SK-N-SH (cell line): ENCODE results near the gene ATXN10. TPM values are rescaled to one million over a fixed set of nuclear protein-coding genes. Genes with fewer than 3 reads are reported as not detected.

Experiments
- CTCF ChIA-PET: fragments of 300-600, 350-600 bp; formaldehyde crosslinking; extraction: SDS; loops from one replicate; lab custom pipeline; 2021; lab: Yijun Ruan, JAX
- POLR2A ChIA-PET: fragments of 350-600 bp; sonication (Branson Sonifier 250); formaldehyde crosslinking; extraction: SDS; loops from one replicate; lab custom pipeline; 2020; ENCODE audit warnings: antibody characterized with exemption, inconsistent platforms; lab: Yijun Ruan, JAX
- DNase-seq: peaks from one replicate; pipeline ENCODE4 v3.0.0; 2012
- H2AFZ ChIP-seq: fragments of 200-600 bp; sonication (generic); 2 replicates; pipeline ENCODE4 v1.8.1; 2016; ENCODE audit warnings: antibody characterized with exemption, mild to moderate bottlenecking, low read depth
- H3F3A ChIP-seq: fragments of 200-600 bp; sonication (generic); replicated peaks from 2 replicates; pipeline ENCODE3; 2016; ENCODE audit warnings: antibody characterized with exemption, mild to moderate bottlenecking; ENCODE audit not compliant: insufficient read depth
- H3K27ac ChIP-seq, 2 experiments: fragments of 200-500 bp in 1 of 2; fragments of 200-600 bp in 1 of 2; sonication (Bioruptor generic) in 1 of 2; sonication (generic), shearing (Covaris generic) in 1 of 2; 2 replicates each; pipeline versions ENCODE4 v1.5.1 to v1.6.1; 2014 to 2016; ENCODE audit warnings: low read depth in 2 of 2, inconsistent platforms in 1 of 2, low read length in 1 of 2, mild to moderate bottlenecking in 1 of 2, mixed read lengths in 1 of 2
- H3K27me3 ChIP-seq: fragments of 200-600 bp; sonication (generic), shearing (Covaris generic); 2 replicates; pipeline ENCODE4 v1.6.1; 2016; ENCODE audit warnings: mixed run types; ENCODE audit not compliant: insufficient read depth
- H3K36me3 ChIP-seq, 2 experiments: fragments of 200-500 bp in 1 of 2; fragments of 200-600 bp in 1 of 2; sonication (Bioruptor generic) in 1 of 2; sonication (generic) in 1 of 2; replicated peaks in 1 of 2; 2 replicates each; pipeline versions ENCODE3 to v1.5.1; 2014 to 2016; ENCODE audit warnings: low read length in 1 of 2, mild to moderate bottlenecking in 1 of 2; ENCODE audit not compliant: insufficient read depth in 2 of 2, control insufficient read depth in 1 of 2
- H3K4me1 ChIP-seq, 2 experiments: fragments of 200-500 bp in 1 of 2; fragments of 200-600 bp in 1 of 2; sonication (Bioruptor generic) in 1 of 2; sonication (generic), shearing (Covaris generic) in 1 of 2; 2 replicates each; pipeline versions ENCODE4 v1.5.1 to v1.6.1; 2014 to 2016; ENCODE audit warnings: low read depth in 1 of 2, low read length in 1 of 2, mixed run types in 1 of 2; ENCODE audit not compliant: insufficient read depth in 2 of 2, control insufficient read depth in 1 of 2
- H3K4me2 ChIP-seq: fragments of 200-600 bp; sonication (generic), shearing (Covaris generic); 2 replicates; pipeline ENCODE4 v1.6.1; 2017; ENCODE audit warnings: mixed run types
- H3K4me3 ChIP-seq, 2 experiments: fragments of 200-500 bp in 1 of 2; fragments of 200-600 bp in 1 of 2; sonication (Bioruptor generic) in 1 of 2; sonication (generic), shearing (Covaris generic) in 1 of 2; 2 replicates each; pipeline versions ENCODE4 v1.5.1 to v1.8.1; 2014 to 2016; ENCODE audit warnings: low read depth in 2 of 2, inconsistent platforms in 1 of 2, low read length in 1 of 2, mild to moderate bottlenecking in 1 of 2, mixed read lengths in 1 of 2, moderate library complexity in 1 of 2
- H3K79me2 ChIP-seq: fragments of 200-600 bp; sonication (generic); 2 replicates; pipeline ENCODE4 v1.8.1; 2017; ENCODE audit warnings: mild to moderate bottlenecking; ENCODE audit not compliant: insufficient read depth
- H3K9ac ChIP-seq: fragments of 200-600 bp; sonication (generic); 2 replicates; pipeline ENCODE4 v1.6.1; 2017; ENCODE audit warnings: mixed run types
- H3K9me2 ChIP-seq: fragments of 200-600 bp; sonication (generic); 2 replicates; pipeline ENCODE4 v1.6.1; 2017; ENCODE audit warnings: mixed run types
- H3K9me3 ChIP-seq: fragments of 200-600 bp; sonication (generic); 2 replicates; pipeline ENCODE4 v1.6.1; 2017; ENCODE audit warnings: mixed run types, mild to moderate bottlenecking, moderate library complexity
- H4K20me1 ChIP-seq: fragments of 200-600 bp; sonication (generic); 2 replicates; pipeline ENCODE4 v1.6.1; 2017; ENCODE audit warnings: mild to moderate bottlenecking, mixed run types; ENCODE audit not compliant: insufficient read depth
- CHD2 ChIP-seq: fragments of 150-350 bp; IDR thresholded peaks from 2 replicates; pipeline ENCODE4 v1.6.1; 2018; ENCODE audit warnings: low read length; ENCODE audit not compliant: partially characterized antibody
- FOSL2 ChIP-seq: IDR thresholded peaks from 2 replicates; pipeline ENCODE4 v1.4.0; 2012; ENCODE audit warnings: low read depth, mild to moderate bottlenecking, moderate library complexity, borderline replicate concordance
- FOXJ3 ChIP-seq: sonication (generic); formaldehyde crosslinking; IDR thresholded peaks from 2 replicates; pipeline ENCODE4 v1.5.1; 2020; ENCODE audit warnings: mild to moderate bottlenecking, missing genetic modification reagents
- FOXM1 ChIP-seq: IDR thresholded peaks from 2 replicates; pipeline ENCODE4 v1.4.0; 2012; ENCODE audit warnings: low read depth, mild to moderate bottlenecking
- GABPA ChIP-seq: IDR thresholded peaks from 2 replicates; pipeline ENCODE4 v1.4.0; 2012; ENCODE audit warnings: low read depth, mild to moderate bottlenecking
- MXI1 ChIP-seq: IDR thresholded peaks from 2 replicates; pipeline ENCODE4 v1.6.1; 2012; ENCODE audit warnings: mild to moderate bottlenecking, low read depth, low read length, improper control_type of control experiment
- NFIC ChIP-seq: IDR thresholded peaks from 2 replicates; pipeline ENCODE4 v1.4.0; 2012; ENCODE audit warnings: borderline replicate concordance
- NRF1 ChIP-seq: IDR thresholded peaks from 2 replicates; pipeline ENCODE4 v1.6.1; 2012; ENCODE audit warnings: low read depth, mild to moderate bottlenecking, low read length
- POLR2AphosphoS5 ChIP-seq: IDR thresholded peaks from 2 replicates; pipeline ENCODE4 v1.6.1; 2012; ENCODE audit warnings: low read depth, low read length
- RAD21 ChIP-seq: IDR thresholded peaks from 2 replicates; pipeline ENCODE4 v1.6.1; 2012; ENCODE audit warnings: mild to moderate bottlenecking, low read length
- RXRA ChIP-seq: IDR thresholded peaks from 2 replicates; pipeline ENCODE4 v1.4.0; 2012; ENCODE audit warnings: low read depth, mild to moderate bottlenecking, borderline replicate concordance
- TAF1 ChIP-seq: IDR thresholded peaks from 2 replicates; pipeline ENCODE4 v1.6.1; 2012; ENCODE audit warnings: low read depth, mild to moderate bottlenecking, low read length, moderate library complexity, borderline replicate concordance
- TCF12 ChIP-seq: IDR thresholded peaks from 2 replicates; pipeline ENCODE4 v1.4.0; 2012
- TEAD4 ChIP-seq: IDR thresholded peaks from 2 replicates; pipeline ENCODE4 v1.4.0; 2012; ENCODE audit warnings: mild to moderate bottlenecking, borderline replicate concordance; ENCODE audit not compliant: insufficient read depth
- YY1 ChIP-seq: IDR thresholded peaks from 2 replicates; pipeline ENCODE4 v1.4.0; 2012; ENCODE audit warnings: low read depth, mild to moderate bottlenecking
- WGBS: methylation state at CpG from one replicate; pipeline ENCODE4 v1.1.6; 2017; ENCODE audit warnings: low lambda C conversion rate; 5-methylcytosine and 5-hydroxymethylcytosine counted together
- polyA plus RNA-seq, 3 experiments: library from polyadenylated mRNA; depleted of rRNA; stranded (reverse); fragments of >200 nt; gene quantifications; 2 replicates each; pipeline ENCODE4 v1.2.3, GENCODE V29; 2012
- TF ChIP-seq, protein P1 (sequence below): IDR thresholded peaks from 2 replicates; pipeline ENCODE4 v1.4.0; 2012; ENCODE audit warnings: low read depth
- TF ChIP-seq, protein P2 (sequence below): fragments of 150-350 bp; IDR thresholded peaks from 2 replicates; pipeline ENCODE4 v1.6.1; 2017; ENCODE audit warnings: antibody characterized with exemption, low read length, low read depth, borderline replicate concordance
- TF ChIP-seq, protein P3 (sequence below): IDR thresholded peaks from 2 replicates; pipeline ENCODE4 v1.4.0; 2012; ENCODE audit warnings: low read depth, borderline replicate concordance
- TF ChIP-seq, protein P4 (sequence below): IDR thresholded peaks from 2 replicates; pipeline ENCODE4 v1.4.0; 2012; ENCODE audit warnings: low read depth, borderline replicate concordance

ATXN10 gene, protein sequence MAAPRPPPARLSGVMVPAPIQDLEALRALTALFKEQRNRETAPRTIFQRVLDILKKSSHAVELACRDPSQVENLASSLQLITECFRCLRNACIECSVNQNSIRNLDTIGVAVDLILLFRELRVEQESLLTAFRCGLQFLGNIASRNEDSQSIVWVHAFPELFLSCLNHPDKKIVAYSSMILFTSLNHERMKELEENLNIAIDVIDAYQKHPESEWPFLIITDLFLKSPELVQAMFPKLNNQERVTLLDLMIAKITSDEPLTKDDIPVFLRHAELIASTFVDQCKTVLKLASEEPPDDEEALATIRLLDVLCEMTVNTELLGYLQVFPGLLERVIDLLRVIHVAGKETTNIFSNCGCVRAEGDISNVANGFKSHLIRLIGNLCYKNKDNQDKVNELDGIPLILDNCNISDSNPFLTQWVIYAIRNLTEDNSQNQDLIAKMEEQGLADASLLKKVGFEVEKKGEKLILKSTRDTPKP
- polyA plus RNA-seq (2012; rRNA removed), result 202 and 257 TPM in 2 replicates
- polyA plus RNA-seq (2012; cell fraction: cytosol; rRNA removed), result 276 and 300 TPM in 2 replicates
- 68.9 and 142 TPM in 2 replicates for polyA plus RNA-seq (2012; cell fraction: nucleus; rRNA removed)

DNA sequence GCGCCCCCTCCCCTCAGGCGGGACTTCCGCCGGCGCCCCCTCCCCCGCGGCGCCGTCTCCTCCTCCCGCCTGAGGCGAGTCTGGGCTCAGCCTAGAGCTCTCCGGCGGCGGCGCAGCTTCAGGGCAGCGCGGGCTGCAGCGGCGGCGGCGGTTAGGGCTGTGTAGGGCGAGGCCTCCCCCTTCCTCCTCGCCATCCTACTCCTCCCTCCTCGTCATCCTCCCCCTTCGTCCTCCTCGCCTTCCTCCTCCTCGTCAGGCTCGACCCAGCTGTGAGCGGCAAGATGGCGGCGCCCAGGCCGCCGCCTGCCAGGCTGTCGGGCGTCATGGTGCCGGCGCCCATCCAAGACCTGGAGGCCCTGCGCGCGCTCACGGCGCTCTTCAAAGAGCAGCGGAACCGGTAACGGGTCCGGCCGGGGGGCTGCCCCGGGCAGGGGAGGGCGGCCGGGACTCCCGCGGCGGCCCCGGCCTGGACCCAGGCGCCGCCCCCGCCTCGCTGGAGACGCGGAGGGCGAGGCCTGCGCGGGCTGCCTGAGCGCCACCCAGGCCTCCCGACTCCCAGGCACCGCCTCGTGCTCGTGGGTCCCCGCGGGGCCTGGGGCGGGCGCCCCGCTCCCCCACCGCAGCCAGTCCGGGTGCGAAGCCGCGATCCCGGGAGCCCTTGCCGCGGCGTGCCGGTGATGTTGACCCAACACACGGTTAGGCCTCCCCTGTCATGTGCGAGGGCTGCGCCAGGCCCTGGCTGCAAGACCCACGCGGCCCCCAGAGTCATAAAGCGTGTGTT, at the start of gene ATXN10:
TSS of gene ATXN10 (plus strand) at position 52 of the 781 bp plus-strand sequence. CDS start at position 282, 230 bp downstream.
- H4K20me1 ChIP-seq, result peaks cover 39% of the 10 kb centered on the region
- POLR2A ChIA-PET, result no interaction called here
- H3K27ac ChIP-seq, result peak within 1 kb of the TSS; percentile 73 to 95
- peak within 1 kb of the TSS; percentile 79 to 93 for H3K4me3 ChIP-seq
- WGBS, result 0% methylated on average over 13 of the region's 89 CpGs
- CTCF ChIA-PET, result interaction anchor here (1.5 kb wide), 1 partner anchor 94 kb away, joined by 4 read pairs; no protein-coding TSS in a partner anchor
- H3K4me1 ChIP-seq, result peaks cover 15 to 25% of the 10 kb centered on the region in 2 experiments; a peak in 3 of 4 replicates
- peak within 1 kb of the TSS; percentile 93 for H3K9ac ChIP-seq
- no peaks in the 10 kb centered on the region for H3K27me3 ChIP-seq
- H3K9me3 ChIP-seq, result no peaks in the 10 kb centered on the region
- TF ChIP-seq, protein P1, sequence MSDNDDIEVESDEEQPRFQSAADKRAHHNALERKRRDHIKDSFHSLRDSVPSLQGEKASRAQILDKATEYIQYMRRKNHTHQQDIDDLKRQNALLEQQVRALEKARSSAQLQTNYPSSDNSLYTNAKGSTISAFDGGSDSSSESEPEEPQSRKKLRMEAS, result peak; percentile 74
- TF ChIP-seq CHD2, result peak; percentile 43
- peak; percentile 31; the same call in 1 of the 2 replicates for TF ChIP-seq TCF12
- no peak for TF ChIP-seq FOXJ3 (CRISPR knock-in tag)
- peak; percentile 68 for TF ChIP-seq MXI1
- peak; percentile 87 for TF ChIP-seq GABPA
- TF ChIP-seq TAF1, result peak; percentile 58; the same call in 1 of the 2 replicates
- no peak for TF ChIP-seq NFIC
- 0 out of 2 replicates have a peak, but pooled peaks have one; percentile 26 for TF ChIP-seq TEAD4
- TF ChIP-seq NRF1, result no peak
- peak; percentile 74 for TF ChIP-seq POLR2AphosphoS5
- TF ChIP-seq RAD21, result no peak
- TF ChIP-seq YY1, result peak; percentile 95
- no peak for TF ChIP-seq FOXM1
- TF ChIP-seq, all 33 proteins: peak for 9
- Histone ChIP-seq H3F3A (peaks cover 24% of the 10 kb centered on the region), H2AFZ (peak within 1 kb of the TSS; percentile 90), H3K4me2 (peak within 1 kb of the TSS; percentile 95), H3K79me2 (peaks cover 58% of the 10 kb centered on the region), H3K9me2 (no peaks in the 10 kb centered on the region), H3K36me3 (peaks cover 3 to 6% of the 10 kb centered on the region in 2 experiments)
- peak; percentile 80 for DNase-seq

DNA sequence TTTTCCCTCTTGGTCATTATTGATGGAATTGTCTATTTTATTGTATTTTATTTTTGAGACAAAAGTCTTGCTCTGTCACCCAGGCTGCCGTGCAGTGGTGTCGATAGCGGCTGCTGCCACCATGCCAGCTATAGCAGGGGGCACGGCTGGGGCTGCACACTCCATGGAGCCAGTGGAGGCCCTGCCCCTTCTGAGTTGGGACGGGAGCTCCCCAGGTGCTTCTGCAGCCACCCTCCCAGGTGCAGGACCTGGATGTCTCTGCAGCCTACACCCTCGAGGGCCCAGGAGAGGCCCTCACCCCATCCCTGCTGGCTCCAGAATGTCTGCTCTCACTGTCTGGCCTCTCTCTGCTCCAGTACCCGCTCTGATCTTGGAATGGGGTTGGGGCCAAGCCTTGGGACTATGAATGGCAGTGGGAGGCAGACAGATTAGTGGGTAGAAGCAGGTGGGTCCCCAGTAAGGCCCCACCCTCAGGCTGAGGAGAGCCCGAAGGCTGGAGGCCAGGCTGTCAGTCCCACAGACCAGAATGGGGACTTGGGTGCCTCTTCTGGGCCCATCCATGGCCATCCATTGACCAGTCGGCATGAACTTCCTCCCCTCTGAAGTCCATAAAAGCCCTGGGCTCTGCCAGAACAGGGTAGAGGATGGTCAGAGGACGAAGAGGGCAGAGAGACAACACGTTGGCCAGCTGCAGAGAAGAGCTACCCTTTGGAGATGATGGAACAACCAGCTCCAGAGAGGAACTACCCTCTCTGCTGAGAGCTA, 49.6 kb upstream of the ATXN10 start:
- no peak overlapping the region for H3K4me3 ChIP-seq
- no peaks in the 10 kb centered on the region for H3K27me3 ChIP-seq
- ChIA-PET CTCF (interaction anchor here (1.2 to 1.6 kb wide), 3 partner anchors 23 to 242 kb away, joined by 3 to 5 read pairs (median 4); no protein-coding TSS in a partner anchor), POLR2A (no interaction called here)
- H4K20me1 ChIP-seq, result no peaks in the 10 kb centered on the region
- no peaks in the 10 kb centered on the region for H3K4me1 ChIP-seq
- WGBS, result 78% methylated on average over 7 of the region's 11 CpGs
- H3K4me2 ChIP-seq, result no peak overlapping the region
- no peak for DNase-seq
- peaks cover 7% of the 10 kb centered on the region; the same call in 1 of the 2 replicates for H3K9me3 ChIP-seq
- H2AFZ ChIP-seq, result no peak overlapping the region
- no peaks in the 10 kb centered on the region for H3K9me2 ChIP-seq
- no peaks in the 10 kb centered on the region for H3K36me3 ChIP-seq
- no peaks in the 10 kb centered on the region for H3K79me2 ChIP-seq
- H3K9ac ChIP-seq, result no peak overlapping the region
- no peak overlapping the region for H3K27ac ChIP-seq
- H3F3A ChIP-seq, result no peaks in the 10 kb centered on the region
- TF ChIP-seq, protein P2, sequence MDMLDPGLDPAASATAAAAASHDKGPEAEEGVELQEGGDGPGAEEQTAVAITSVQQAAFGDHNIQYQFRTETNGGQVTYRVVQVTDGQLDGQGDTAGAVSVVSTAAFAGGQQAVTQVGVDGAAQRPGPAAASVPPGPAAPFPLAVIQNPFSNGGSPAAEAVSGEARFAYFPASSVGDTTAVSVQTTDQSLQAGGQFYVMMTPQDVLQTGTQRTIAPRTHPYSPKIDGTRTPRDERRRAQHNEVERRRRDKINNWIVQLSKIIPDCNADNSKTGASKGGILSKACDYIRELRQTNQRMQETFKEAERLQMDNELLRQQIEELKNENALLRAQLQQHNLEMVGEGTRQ, result no peak
- TF ChIP-seq MXI1, result no peak
- TF ChIP-seq, protein P3, sequence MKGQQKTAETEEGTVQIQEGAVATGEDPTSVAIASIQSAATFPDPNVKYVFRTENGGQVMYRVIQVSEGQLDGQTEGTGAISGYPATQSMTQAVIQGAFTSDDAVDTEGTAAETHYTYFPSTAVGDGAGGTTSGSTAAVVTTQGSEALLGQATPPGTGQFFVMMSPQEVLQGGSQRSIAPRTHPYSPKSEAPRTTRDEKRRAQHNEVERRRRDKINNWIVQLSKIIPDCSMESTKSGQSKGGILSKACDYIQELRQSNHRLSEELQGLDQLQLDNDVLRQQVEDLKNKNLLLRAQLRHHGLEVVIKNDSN, result no peak
- TF ChIP-seq, protein P1, result no peak
- TF ChIP-seq NFIC, result no peak
- TF ChIP-seq, protein P4, sequence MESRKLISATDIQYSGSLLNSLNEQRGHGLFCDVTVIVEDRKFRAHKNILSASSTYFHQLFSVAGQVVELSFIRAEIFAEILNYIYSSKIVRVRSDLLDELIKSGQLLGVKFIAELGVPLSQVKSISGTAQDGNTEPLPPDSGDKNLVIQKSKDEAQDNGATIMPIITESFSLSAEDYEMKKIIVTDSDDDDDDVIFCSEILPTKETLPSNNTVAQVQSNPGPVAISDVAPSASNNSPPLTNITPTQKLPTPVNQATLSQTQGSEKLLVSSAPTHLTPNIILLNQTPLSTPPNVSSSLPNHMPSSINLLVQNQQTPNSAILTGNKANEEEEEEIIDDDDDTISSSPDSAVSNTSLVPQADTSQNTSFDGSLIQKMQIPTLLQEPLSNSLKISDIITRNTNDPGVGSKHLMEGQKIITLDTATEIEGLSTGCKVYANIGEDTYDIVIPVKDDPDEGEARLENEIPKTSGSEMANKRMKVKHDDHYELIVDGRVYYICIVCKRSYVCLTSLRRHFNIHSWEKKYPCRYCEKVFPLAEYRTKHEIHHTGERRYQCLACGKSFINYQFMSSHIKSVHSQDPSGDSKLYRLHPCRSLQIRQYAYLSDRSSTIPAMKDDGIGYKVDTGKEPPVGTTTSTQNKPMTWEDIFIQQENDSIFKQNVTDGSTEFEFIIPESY, result no peak
- no peak for TF ChIP-seq RAD21
- TF ChIP-seq FOSL2, result no peak
- TF ChIP-seq RXRA, result no peak
- no peak for TF ChIP-seq GABPA
